VCaP (cell line): ENCODE results near the gene TBC1D22A.

Experiments
- H3K27ac ChIP-seq: fragments of 450-650 bp; 2 replicates; pipeline ENCODE4 v1.5.1; 2017
- CTCF ChIP-seq: fragments of 450-650 bp; conservative IDR thresholded peaks from 2 replicates; pipeline ENCODE4 v1.5.1; 2017; ENCODE audit warnings: mild to moderate bottlenecking, moderate library complexity

Gene TBC1D22A

GRCh38 chr22:46881373-46882118 lies 119.1 kb downstream of the TBC1D22A start:
- TF ChIP-seq CTCF: no peak
- H3K27ac ChIP-seq: no peak overlapping the region

- no peak for TF ChIP-seq CTCF
- no peak overlapping the region for H3K27ac ChIP-seq
Observed at GRCh38 chr22:46883092-46883910, 120.9 kb downstream of the TBC1D22A start.

- H3K27ac ChIP-seq: no peak overlapping the region
- no peak for TF ChIP-seq CTCF
Observed at GRCh38 chr22:46884365-46884764, 121.9 kb downstream of the TBC1D22A start.

- no peak overlapping the region for H3K27ac ChIP-seq
- TF ChIP-seq CTCF: no peak
Observed at GRCh38 chr22:46887978-46888377, 125.5 kb downstream of the TBC1D22A start.

- TF ChIP-seq CTCF: no peak
Observed at GRCh38 chr22:46890819-46891218, 128.4 kb downstream of the TBC1D22A start.

GRCh38 chr22:46891382-46891951 lies 129.0 kb downstream of the TBC1D22A start:
- no peak for TF ChIP-seq CTCF
- H3K27ac ChIP-seq: no peak overlapping the region

More at GRCh38 chr22:46890819-46891218, 128.4 kb downstream of the TBC1D22A start:
- no peak overlapping the region for H3K27ac ChIP-seq

GRCh38 chr22:46892866-46893265 lies 130.4 kb downstream of the TBC1D22A start:
- TF ChIP-seq CTCF: no peak
- no peak overlapping the region for H3K27ac ChIP-seq
